CD4-positive, alpha-beta T cell treated with Interleukin-15 for 1 hour (primary cell): ENCODE measurements around the gene PHF1.

ENCODE experiments used
- DNase-seq: peaks from one replicate; pipeline ENCODE4 v3.0.0-alpha.2; 2020

PHF1 gene

GRCh38 chr6:33418690-33419291, 8.0 kb downstream of the PHF1 start:
- peak; percentile 84 for DNase-seq

- peak; percentile 52 for DNase-seq
Observed at GRCh38 chr6:33419580-33420490, 9.0 kb downstream of the PHF1 start, which contains the start of gene SYNGAP1. Gene SYNGAP1, plus strand, starts transcription at chr6:33420065. Its CDS starts 200 bp downstream, at chr6:33420265.

GRCh38 chr6:33420491-33421343, 9.9 kb downstream of the PHF1 start:
- DNase-seq = no peak

DNA sequence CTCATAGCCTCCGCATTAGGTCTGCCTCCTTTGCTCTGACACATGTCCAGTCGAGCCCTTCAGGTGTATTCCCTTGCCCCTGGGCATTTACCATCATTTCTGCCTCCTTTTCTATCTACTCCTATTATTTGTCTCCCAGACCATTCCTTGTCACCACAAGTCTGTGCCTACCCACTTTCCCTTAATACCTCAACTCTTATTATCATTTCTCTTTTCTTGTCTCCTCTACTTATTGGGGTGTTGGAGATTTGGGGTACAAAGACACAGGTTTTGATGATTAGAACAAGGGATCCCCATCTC, 10.5 kb downstream of the PHF1 start:
- no peak for DNase-seq

- DNase-seq = no peak
Observed at GRCh38 chr6:33423777-33424176, 13.0 kb downstream of the PHF1 start.

GRCh38 chr6:33424855-33425667, 14.2 kb downstream of the PHF1 start:
- DNase-seq = no peak

DNA sequence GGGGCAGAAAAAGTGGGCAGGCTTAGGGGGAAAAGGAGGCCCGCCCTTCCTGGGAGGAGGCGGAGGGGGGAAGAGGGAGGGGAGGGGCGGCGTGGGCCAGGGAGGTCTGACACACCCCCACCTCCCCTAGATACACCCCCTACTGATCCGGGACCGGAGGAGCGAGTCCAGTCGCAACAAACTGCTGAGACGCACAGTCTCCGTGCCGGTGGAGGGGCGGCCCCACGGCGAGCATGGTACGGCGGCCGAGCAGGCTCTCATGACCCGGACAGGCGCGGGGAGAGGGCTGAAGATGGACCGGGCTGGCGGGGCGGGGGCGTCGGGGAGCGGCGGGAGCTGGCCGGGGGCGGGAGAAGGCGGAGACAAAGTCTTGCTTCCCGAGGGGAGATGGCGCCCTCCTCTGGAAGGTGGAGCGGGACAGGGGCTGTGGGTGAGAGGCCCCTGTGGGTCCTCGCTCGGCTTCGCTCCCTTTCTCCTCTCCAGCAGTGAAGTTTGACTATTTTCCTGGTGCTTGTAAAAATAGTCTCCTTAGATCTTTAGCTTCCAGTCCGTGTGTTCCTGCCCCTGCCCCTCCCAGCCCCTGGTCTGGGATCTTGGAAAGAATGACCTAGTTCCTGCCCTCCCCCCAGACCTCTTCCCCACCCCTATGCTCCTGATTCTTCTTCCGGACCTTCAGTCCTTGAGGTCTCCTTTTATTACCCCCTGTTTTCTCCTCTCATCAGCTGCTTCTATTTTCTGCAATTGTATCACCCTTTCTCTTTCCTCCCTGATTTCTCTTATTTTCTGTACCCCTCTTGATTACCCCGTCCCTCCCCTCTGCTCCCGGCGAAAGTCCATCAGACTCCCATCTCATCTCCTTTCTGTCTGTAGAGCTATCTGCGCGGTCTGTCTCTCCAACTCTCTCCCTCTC, 15.1 kb downstream of the PHF1 start:
- peak; percentile 90 for DNase-seq

GRCh38 chr6:33426590-33427511, 16.0 kb downstream of the PHF1 start:
- DNase-seq = peak; percentile 72

DNA sequence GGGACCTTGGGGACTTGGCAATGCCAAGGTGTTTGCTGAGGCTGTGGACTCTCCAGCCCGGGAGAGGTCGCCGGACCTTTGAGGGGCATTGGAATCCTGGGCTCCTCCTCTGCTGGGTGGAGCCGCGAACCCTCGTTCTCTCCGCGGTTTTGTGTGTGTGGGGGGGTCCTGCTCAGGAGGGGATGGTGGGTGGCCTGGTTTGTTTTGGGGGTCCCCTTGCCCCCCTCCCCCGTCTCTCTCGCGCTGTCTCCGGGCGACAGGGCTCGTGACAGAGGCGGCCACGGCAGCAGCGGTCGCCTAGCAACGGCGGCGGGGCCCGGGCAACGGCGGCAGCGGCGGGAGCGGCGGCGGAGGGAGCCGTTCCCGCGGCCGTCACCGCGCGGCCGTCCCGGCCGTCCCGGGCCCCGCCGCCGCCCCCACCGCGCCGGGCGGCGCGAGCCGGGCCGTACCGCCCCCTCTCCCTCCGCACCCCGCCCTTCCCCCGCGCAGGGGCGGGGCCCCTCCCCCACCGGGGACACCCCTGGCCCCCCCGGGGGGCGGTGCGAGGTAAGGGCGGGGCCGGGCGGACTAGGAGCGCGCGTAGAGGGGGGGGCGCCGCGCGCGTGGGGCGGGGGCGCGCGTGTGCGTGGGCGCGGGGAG, 16.9 kb downstream of the PHF1 start:
- peak; percentile 69 for DNase-seq

GRCh38 chr6:33428224-33428965, 17.6 kb downstream of the PHF1 start:
- DNase-seq = no peak

DNA sequence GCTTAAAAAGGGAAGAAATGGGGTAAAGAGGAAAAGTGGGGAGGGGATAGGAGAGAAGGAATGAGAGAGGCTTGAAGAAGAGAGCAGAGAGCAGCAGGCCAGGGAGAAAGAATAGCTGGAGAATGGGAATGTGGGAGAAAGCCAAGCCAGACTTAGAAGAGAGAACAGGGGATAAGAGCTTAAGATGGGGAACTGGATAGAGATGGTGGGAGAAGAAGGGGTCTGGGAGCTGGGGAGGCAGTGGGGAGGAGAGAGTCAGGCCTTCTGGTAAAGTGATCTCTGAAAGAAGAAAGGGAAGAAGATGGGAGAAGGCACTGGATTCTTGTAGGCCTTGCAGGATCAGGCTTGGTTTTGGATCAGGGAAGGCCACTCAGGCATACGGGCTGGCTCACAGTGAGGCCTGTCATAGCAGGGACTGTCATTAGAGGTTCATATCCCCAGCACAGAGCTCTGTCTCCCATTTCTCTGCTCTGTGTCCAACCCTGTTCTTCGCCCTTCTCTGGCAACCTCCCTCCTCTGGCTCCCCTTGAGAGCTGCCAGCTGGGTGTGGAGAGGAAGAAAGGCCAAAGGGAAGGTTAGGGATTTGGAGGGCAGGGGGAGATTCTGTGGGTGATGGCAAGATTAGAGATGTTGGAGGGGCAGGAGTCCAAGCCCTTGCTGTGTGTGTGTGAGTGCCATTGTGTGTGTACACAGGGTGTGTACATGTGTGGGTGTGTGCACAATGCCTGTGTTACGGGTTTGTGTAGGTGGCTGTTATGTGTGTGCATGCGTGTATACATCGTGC, 18.3 kb downstream of the PHF1 start:
- no peak for DNase-seq

- DNase-seq = no peak
Observed at GRCh38 chr6:33429750-33430052, 18.9 kb downstream of the PHF1 start.

DNA sequence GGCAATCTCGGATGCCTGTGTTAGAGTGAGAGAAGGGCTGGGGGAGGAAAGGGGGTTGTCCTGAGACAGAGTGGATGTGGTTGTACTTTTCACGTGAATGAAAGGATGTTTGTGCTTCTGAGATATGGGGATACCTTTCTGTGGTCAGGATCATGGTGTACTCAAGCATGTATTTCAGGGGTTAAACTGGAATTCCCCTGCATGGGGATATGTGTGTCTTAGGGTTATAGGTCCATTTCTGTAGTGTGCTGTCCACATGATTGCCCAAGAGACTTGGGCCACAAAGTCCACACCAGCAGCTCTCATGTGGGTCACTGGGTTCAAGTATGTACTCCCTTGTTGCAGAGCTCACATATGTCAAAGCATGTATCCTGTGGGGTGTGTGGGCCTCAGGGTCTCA, 19.5 kb downstream of the PHF1 start:
- no peak for DNase-seq

DNA sequence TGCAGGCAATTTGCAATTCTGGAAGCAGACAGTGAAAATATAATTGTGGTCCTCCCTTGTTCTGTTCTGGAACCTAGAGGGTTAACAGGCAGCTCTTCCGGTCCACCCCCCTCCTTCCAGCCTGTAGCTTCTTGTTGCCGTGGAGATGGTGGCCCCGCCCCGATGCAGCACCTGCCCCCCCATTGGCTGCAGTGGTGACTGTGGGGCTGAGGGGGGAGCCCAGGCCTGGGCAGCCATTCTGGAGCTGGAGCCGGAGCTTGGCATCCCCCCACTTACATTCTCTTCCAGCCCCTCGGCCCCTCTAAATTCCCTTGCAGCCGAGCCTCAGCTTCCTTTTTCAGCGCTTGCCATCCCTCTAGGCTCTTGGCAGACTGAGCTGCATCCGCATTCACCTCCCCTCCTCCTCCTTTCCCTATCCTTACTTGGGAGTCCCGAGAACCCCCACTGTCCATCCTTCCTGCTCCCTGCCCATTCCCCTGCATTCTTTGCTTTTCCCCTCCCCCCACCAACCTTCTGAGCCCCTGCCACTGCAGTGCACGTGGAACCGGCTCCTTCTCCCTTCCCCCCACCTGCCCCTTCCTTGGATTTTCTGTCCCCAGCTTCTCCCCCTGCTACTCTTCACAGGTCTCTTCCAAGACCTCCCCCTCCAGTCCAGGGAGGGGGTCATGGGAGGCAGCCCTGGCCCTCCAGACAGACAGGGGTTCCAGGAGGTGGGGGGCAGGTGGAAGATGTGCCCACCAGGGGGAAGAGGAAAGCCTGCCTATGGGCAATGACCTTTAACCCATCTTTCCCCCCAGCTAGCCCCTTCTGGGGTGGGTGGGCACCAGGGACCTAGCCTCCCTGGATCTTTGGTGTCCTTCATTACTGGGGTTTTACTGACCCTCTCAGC, 20.4 kb downstream of the PHF1 start:
- DNase-seq = peak; percentile 89

- peak; percentile 47 for DNase-seq
Observed at GRCh38 chr6:33431880-33432541, 21.2 kb downstream of the PHF1 start.

DNA sequence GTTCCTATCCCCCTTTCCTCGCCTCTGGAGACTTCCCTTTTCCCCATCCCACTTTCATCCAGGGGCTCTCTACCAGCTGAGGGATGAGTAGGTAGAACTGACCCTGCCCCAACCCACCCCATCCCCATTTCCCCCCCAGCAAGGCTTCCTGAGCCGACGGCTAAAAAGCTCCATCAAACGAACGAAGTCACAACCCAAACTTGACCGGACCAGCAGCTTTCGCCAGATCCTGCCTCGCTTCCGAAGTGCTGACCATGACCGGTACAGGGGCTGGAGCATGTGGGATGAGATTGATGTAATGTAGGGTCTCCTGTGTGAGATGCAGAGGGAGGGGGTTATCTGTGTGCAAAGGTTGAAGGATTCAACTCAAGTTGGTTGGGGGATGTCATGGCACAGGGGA, 21.7 kb downstream of the PHF1 start:
- no peak for DNase-seq

DNA sequence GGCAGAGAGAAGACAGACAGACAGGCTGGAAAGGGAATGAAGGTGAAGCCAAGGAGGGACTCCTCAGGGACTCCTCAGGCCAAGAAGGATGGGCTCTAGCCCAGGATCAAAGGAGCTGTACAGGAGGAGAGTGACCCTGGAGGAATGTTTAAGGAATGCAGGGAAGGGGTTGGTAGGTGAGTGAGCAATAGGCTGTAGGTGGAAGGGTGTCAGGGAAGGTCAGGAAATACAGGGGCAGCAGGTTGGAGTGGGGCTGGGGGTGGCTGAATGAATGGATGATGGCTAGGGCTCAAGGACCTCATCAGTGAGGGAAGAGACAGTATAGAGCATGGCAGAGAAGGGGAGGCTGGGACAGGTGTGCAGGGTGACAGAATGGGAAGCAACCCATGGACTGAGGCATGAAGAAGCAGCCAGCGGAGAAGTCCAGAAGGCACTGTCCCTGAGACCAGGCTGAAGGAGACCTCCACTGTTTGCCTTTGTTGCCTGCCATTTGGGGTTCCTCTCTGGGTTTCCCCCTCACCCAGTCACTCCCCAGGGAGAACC, 22.3 kb downstream of the PHF1 start:
- no peak for DNase-seq
